Fibroblast of lung (primary cell): ENCODE results near the gene ALDH3B2. TPM values are rescaled to one million over a fixed set of nuclear protein-coding genes. Genes with fewer than 3 reads are reported as not detected.
"Not testable (repeated sequence)": the region's sequence is repeated elsewhere in the genome, so short reads cannot be mapped to it uniquely, and the experiment has no call there.

ENCODE experiments used
- DNase-seq, 2 donors: peaks; one replicate each; pipeline versions ENCODE4 v3.0.0 to v3.0.0-alpha.2; 2010; ENCODE audit warnings: low read depth in 2 of 2
- H2AFZ ChIP-seq: 2 replicates; pipeline ENCODE4 v1.5.1; 2012; ENCODE audit warnings: low read length, control low read depth, inconsistent platforms
- H3K27ac ChIP-seq: 2 replicates; pipeline ENCODE4 v1.5.1; 2011; ENCODE audit warnings: low read length, control low read depth; ENCODE audit not compliant: insufficient read depth
- H3K27me3 ChIP-seq: 2 replicates; pipeline ENCODE4 v1.5.1; 2011; ENCODE audit warnings: mild to moderate bottlenecking, low read length; ENCODE audit not compliant: control insufficient read depth, insufficient read depth
- H3K36me3 ChIP-seq: 2 replicates; pipeline ENCODE4 v1.5.1; 2011; ENCODE audit warnings: low read length; ENCODE audit not compliant: control insufficient read depth, insufficient read depth
- H3K4me1 ChIP-seq: 2 replicates; pipeline ENCODE4 v1.5.1; 2011; ENCODE audit warnings: low read length; ENCODE audit not compliant: control insufficient read depth, insufficient read depth; ENCODE audit errors: extremely low read depth
- H3K4me2 ChIP-seq: 2 replicates; pipeline ENCODE4 v1.5.1; 2011; ENCODE audit warnings: low read length, control low read depth; ENCODE audit not compliant: insufficient read depth; ENCODE audit errors: extremely low read depth
- H3K4me3 ChIP-seq, 4 experiments: fragments of 200-600 bp in 1 of 4; sonication (generic) in 1 of 4; replicated peaks in 1 of 4; 2 replicates each; pipeline ENCODE4 v1.5.1; 2011 to 2016; ENCODE audit warnings: low read length in 4 of 4, low read depth in 3 of 4, mild to moderate bottlenecking in 3 of 4, control low read depth in 2 of 4, inconsistent platforms in 1 of 4, mixed read lengths in 1 of 4; ENCODE audit not compliant: insufficient read depth in 1 of 4; ENCODE audit errors: control extremely low read depth in 1 of 4
- H3K79me2 ChIP-seq: 2 replicates; pipeline ENCODE4 v1.5.1; 2012; ENCODE audit warnings: mild to moderate bottlenecking, low read length, inconsistent platforms; ENCODE audit not compliant: control insufficient read depth, insufficient read depth
- H3K9ac ChIP-seq: 2 replicates; pipeline ENCODE4 v1.5.1; 2011; ENCODE audit warnings: mild to moderate bottlenecking, low read length, control low read depth; ENCODE audit not compliant: insufficient read depth
- H3K9me3 ChIP-seq: 2 replicates; pipeline ENCODE4 v1.5.1; 2012; ENCODE audit warnings: low read depth, low read length; ENCODE audit not compliant: control insufficient read depth, insufficient read depth
- H4K20me1 ChIP-seq: 2 replicates; pipeline ENCODE4 v1.5.1; 2011; ENCODE audit warnings: low read length; ENCODE audit not compliant: control insufficient read depth, insufficient read depth; ENCODE audit errors: extremely low read depth
- CTCF ChIP-seq, 2 donors: IDR thresholded peaks in 1 of 2; conservative IDR thresholded peaks in 1 of 2; 1 replicate in 1 of 2; 2 replicates in 1 of 2; pipeline ENCODE4 v1.5.1; 2011 to 2012; ENCODE audit warnings: low read length in 2 of 2, control low read depth in 1 of 2, inconsistent platforms in 1 of 2, low read depth in 1 of 2, mild to moderate bottlenecking in 1 of 2
- EZH2 ChIP-seq: IDR thresholded peaks from 2 replicates; pipeline ENCODE4 v1.5.1; 2012; ENCODE audit warnings: low read length, control low read depth, mild to moderate bottlenecking; ENCODE audit errors: missing control alignments
- polyA minus RNA-seq: library from RNA; depleted of rRNA, polyadenylated mRNA; stranded (reverse); fragments of >200 nt; gene quantifications from 2 replicates; pipeline ENCODE4 v1.2.3, GENCODE V29; 2011; ENCODE audit warnings: low replicate concordance
- polyA plus RNA-seq, 2 donors: library from polyadenylated mRNA; depleted of rRNA in 1 of 2; stranded (reverse) in 1 of 2; unstranded in 1 of 2; fragments of >200 nt; gene quantifications; 2 replicates each; pipeline ENCODE4 v1.2.1, GENCODE V29; 2011 to 2012; ENCODE audit warnings: missing spikeins in 1 of 2
- total RNA-seq: library from RNA; depleted of rRNA; stranded (reverse); fragments of >200 nt; gene quantifications from 2 replicates; pipeline ENCODE4 v1.2.1, GENCODE V29; 2014

ALDH3B2 gene
- not detected in 2 replicates for total RNA-seq
- not detected in 2 replicates for polyA plus RNA-seq
- not detected in 2 replicates for polyA plus RNA-seq (2012)
- not detected in 2 replicates for polyA minus RNA-seq

GRCh38 chr11:67674442-67674871 is at the start of gene ALDH3B2:
TSS of gene ALDH3B2 (minus strand) at chr11:67674623. CDS start at chr11:67666935, 7,688 bp downstream.
- H3K79me2 ChIP-seq = no peaks in the 10 kb centered on the region
- H3K27me3 ChIP-seq = no peaks in the 10 kb centered on the region
- no peak within 1 kb of the TSS for H3K9ac ChIP-seq
- DNase-seq = no peak
- no peaks in the 10 kb centered on the region for H3K4me1 ChIP-seq
- no peaks in the 10 kb centered on the region for H3K9me3 ChIP-seq
- TF ChIP-seq EZH2 = no peak
- TF ChIP-seq CTCF (conservative IDR thresholded peaks at IDR 0.05 in 1 of 2, IDR thresholded peaks at IDR 0.05 in 1 of 2; ENCODE audit: low read depth in 1 of 2, low read length in 2 of 2) = no peak
- no peak within 1 kb of the TSS for H3K4me3 ChIP-seq
- H4K20me1 ChIP-seq = no peaks in the 10 kb centered on the region
- H3K27ac ChIP-seq = no peak within 1 kb of the TSS
- H3K36me3 ChIP-seq = no peaks in the 10 kb centered on the region
- H2AFZ ChIP-seq = no peak within 1 kb of the TSS
- H3K4me2 ChIP-seq = no peak within 1 kb of the TSS

- DNase-seq, H3K4me1 ChIP-seq, H3K36me3 ChIP-seq, H4K20me1 ChIP-seq, H3K4me3 ChIP-seq, H3K79me2 ChIP-seq, H3K27me3 ChIP-seq, H3K9me3 ChIP-seq, H2AFZ ChIP-seq, H3K9ac ChIP-seq, H3K27ac ChIP-seq, H3K4me2 ChIP-seq: not testable (repeated sequence)
Observed at GRCh38 chr11:67723036-67723435, 48.6 kb upstream of the ALDH3B2 start.

- H4K20me1 ChIP-seq, H3K27ac ChIP-seq, H2AFZ ChIP-seq, H3K36me3 ChIP-seq, H3K79me2 ChIP-seq, H3K4me3 ChIP-seq, H3K4me1 ChIP-seq, H3K9ac ChIP-seq, H3K4me2 ChIP-seq, H3K27me3 ChIP-seq, H3K9me3 ChIP-seq, DNase-seq: not testable (repeated sequence)
Observed at GRCh38 chr11:67716226-67716625, 41.8 kb upstream of the ALDH3B2 start.

- not testable (repeated sequence) for H3K4me1 ChIP-seq, H3K9me3 ChIP-seq, H2AFZ ChIP-seq, DNase-seq, H4K20me1 ChIP-seq, H3K27me3 ChIP-seq, H3K27ac ChIP-seq, H3K9ac ChIP-seq, H3K4me2 ChIP-seq, H3K4me3 ChIP-seq, H3K79me2 ChIP-seq, H3K36me3 ChIP-seq
Observed at GRCh38 chr11:67715801-67716200, 41.4 kb upstream of the ALDH3B2 start.
